ENCODE results near the gene ZNF277.

Gene ZNF277

GRCh38 chr7:112162142-112162766 lies 44.2 kb upstream of the ZNF277 start:
- TF ChIP-seq CTCF (IDR thresholded peaks at IDR 0.05), result no peak
- TF ChIP-seq ZFX (IDR thresholded peaks at IDR 0.05; ENCODE audit: borderline replicate concordance), result no peak
- no peak overlapping the region for H3K27ac ChIP-seq

GRCh38 chr7:112162784-112163506 lies 43.5 kb upstream of the ZNF277 start:
- H3K27ac ChIP-seq, result no peak overlapping the region
- TF ChIP-seq ZFX (IDR thresholded peaks at IDR 0.05; ENCODE audit: borderline replicate concordance) (no peak), CTCF (IDR thresholded peaks at IDR 0.05) (no peak)

GRCh38 chr7:112167147-112167546 lies 39.3 kb upstream of the ZNF277 start:
- TF ChIP-seq CTCF (IDR thresholded peaks at IDR 0.05), result no peak
- TF ChIP-seq ZFX (IDR thresholded peaks at IDR 0.05; ENCODE audit: borderline replicate concordance), result no peak
- no peak overlapping the region for H3K27ac ChIP-seq

GRCh38 chr7:112168915-112169314 lies 37.6 kb upstream of the ZNF277 start:
- H3K27ac ChIP-seq, result no peak overlapping the region
- no peak for TF ChIP-seq CTCF (IDR thresholded peaks at IDR 0.05)
- TF ChIP-seq ZFX (IDR thresholded peaks at IDR 0.05; ENCODE audit: borderline replicate concordance), result no peak

- no peak overlapping the region for H3K27ac ChIP-seq
- TF ChIP-seq CTCF (IDR thresholded peaks at IDR 0.05), result no peak
- TF ChIP-seq ZFX (IDR thresholded peaks at IDR 0.05; ENCODE audit: borderline replicate concordance), result no peak
Measured at GRCh38 chr7:112171673-112172072, 34.8 kb upstream of the ZNF277 start.

GRCh38 chr7:112172870-112173567 lies 33.5 kb upstream of the ZNF277 start:
- TF ChIP-seq ZFX (IDR thresholded peaks at IDR 0.05; ENCODE audit: borderline replicate concordance), result no peak
- TF ChIP-seq CTCF (IDR thresholded peaks at IDR 0.05), result no peak
- no peak overlapping the region for H3K27ac ChIP-seq

GRCh38 chr7:112173568-112173905 lies 33.0 kb upstream of the ZNF277 start:
- no peak overlapping the region for H3K27ac ChIP-seq
- TF ChIP-seq ZFX (IDR thresholded peaks at IDR 0.05; ENCODE audit: borderline replicate concordance) (no peak), CTCF (IDR thresholded peaks at IDR 0.05) (no peak)
